Muscle layer of duodenum (tissue), 2 donors: ENCODE measurements around the gene MEA1.
A peak's percentile ranks its signal among the peaks of the same experiment; 100 is the strongest.
"Not testable (repeated sequence)": the region's sequence is repeated elsewhere in the genome, so short reads cannot be mapped to it uniquely, and the experiment has no call there.

Source experiments
- H3K27ac ChIP-seq: one replicate; pipeline ENCODE4 v1.7.0; 2013; ENCODE audit warnings: mild to moderate bottlenecking, low read length
- H3K27me3 ChIP-seq: one replicate; pipeline ENCODE4 v1.7.0; 2013; ENCODE audit warnings: low read depth, mild to moderate bottlenecking, control low read depth, low read length
- H3K36me3 ChIP-seq, 2 donors: one replicate each; pipeline ENCODE4 v1.7.0; 2013; ENCODE audit warnings: low read length in 2 of 2, control low read depth in 1 of 2, mild to moderate bottlenecking in 1 of 2; ENCODE audit not compliant: insufficient read depth in 2 of 2, control insufficient read depth in 1 of 2
- H3K4me1 ChIP-seq, 2 donors: one replicate each; pipeline ENCODE4 v1.7.0; 2013; ENCODE audit warnings: low read length in 2 of 2, mild to moderate bottlenecking in 2 of 2, control low read depth in 1 of 2, moderate library complexity in 1 of 2; ENCODE audit not compliant: insufficient read depth in 2 of 2, control insufficient read depth in 1 of 2
- H3K4me3 ChIP-seq, 2 donors: one replicate each; pipeline ENCODE4 v1.7.0; 2013; ENCODE audit warnings: low read length in 2 of 2, low read depth in 1 of 2, mild to moderate bottlenecking in 1 of 2
- H3K9me3 ChIP-seq, 2 donors: one replicate each; pipeline ENCODE4 v1.7.0; 2013; ENCODE audit warnings: low read length in 2 of 2, control low read depth in 1 of 2, mild to moderate bottlenecking in 1 of 2; ENCODE audit not compliant: control insufficient read depth in 1 of 2
- donor health status: healthy.

MEA1 gene

GRCh38 chr6:43053545-43054205, 39.9 kb upstream of the MEA1 start, which contains the start of gene CUL7:
Gene CUL7 (minus strand): TSS chr6:43053851. CDS start chr6:43052788, 1,063 bp downstream.
- peak within 1 kb of the TSS; percentile 84 for H3K27ac ChIP-seq
- H3K4me3 ChIP-seq, result peak within 1 kb of the TSS; percentile 64 to 69
- H3K4me1 ChIP-seq, result peaks cover 7 to 22% of the 10 kb centered on the region in 2 donors
- H3K9me3 ChIP-seq, result no peaks in the 10 kb centered on the region
- H3K36me3 ChIP-seq, result peaks cover 19 to 25% of the 10 kb centered on the region in 2 donors
- no peaks in the 10 kb centered on the region for H3K27me3 ChIP-seq

GRCh38 chr6:43052842-43053544, 39.2 kb upstream of the MEA1 start:
- H3K4me3 ChIP-seq, result peak overlapping the region; percentile 64 to 69
- peaks cover 22 to 25% of the 10 kb centered on the region in 2 donors for H3K36me3 ChIP-seq

GRCh38 chr6:43052225-43052841, 38.6 kb upstream of the MEA1 start:
- Histone ChIP-seq H3K4me1 (peaks cover 3 to 14% of the 10 kb centered on the region in 2 donors), H3K9me3 (no peaks in the 10 kb centered on the region), H3K36me3 (peaks cover 25 to 29% of the 10 kb centered on the region in 2 donors), H3K4me3 (no peak overlapping the region), H3K27ac (no peak overlapping the region), H3K27me3 (no peaks in the 10 kb centered on the region)

More at GRCh38 chr6:43052842-43053544, 39.2 kb upstream of the MEA1 start:
- Histone ChIP-seq H3K27me3 (no peaks in the 10 kb centered on the region), H3K9me3 (no peaks in the 10 kb centered on the region), H3K27ac (peak overlapping the region; percentile 84), H3K4me1 (peaks cover 3 to 15% of the 10 kb centered on the region in 2 donors)

- Histone ChIP-seq H3K9me3 (no peaks in the 10 kb centered on the region), H3K27ac (no peak overlapping the region), H3K36me3 (peaks cover 33 to 35% of the 10 kb centered on the region in 2 donors), H3K4me1 (peaks cover 3 to 14% of the 10 kb centered on the region in 2 donors), H3K27me3 (no peaks in the 10 kb centered on the region), H3K4me3 (no peak overlapping the region)
Observed at GRCh38 chr6:43050981-43051380, 37.2 kb upstream of the MEA1 start.

GRCh38 chr6:43047998-43048397, 34.3 kb upstream of the MEA1 start:
- H3K27me3 ChIP-seq, result no peaks in the 10 kb centered on the region
- H3K36me3 ChIP-seq, result peaks cover 34 to 49% of the 10 kb centered on the region in 2 donors
- H3K27ac ChIP-seq, result no peak overlapping the region
- H3K4me3 ChIP-seq, result no peak overlapping the region
- peaks cover 0 to 3% of the 10 kb centered on the region in 2 donors for H3K4me1 ChIP-seq
- no peaks in the 10 kb centered on the region for H3K9me3 ChIP-seq

- no peaks in the 10 kb centered on the region for H3K9me3 ChIP-seq
- H3K4me1 ChIP-seq, result no peaks in the 10 kb centered on the region
- H3K36me3 ChIP-seq, result peaks cover 39 to 60% of the 10 kb centered on the region in 2 donors
- no peak overlapping the region for H3K4me3 ChIP-seq
- H3K27ac ChIP-seq, result no peak overlapping the region
- no peaks in the 10 kb centered on the region for H3K27me3 ChIP-seq
Observed at GRCh38 chr6:43045371-43045930, 31.7 kb upstream of the MEA1 start.

GRCh38 chr6:43043310-43043709, 29.6 kb upstream of the MEA1 start:
- Histone ChIP-seq H3K27ac (no peak overlapping the region), H3K9me3 (no peaks in the 10 kb centered on the region), H3K4me1 (no peaks in the 10 kb centered on the region), H3K27me3 (no peaks in the 10 kb centered on the region), H3K4me3 (no peak overlapping the region), H3K36me3 (peaks cover 30 to 69% of the 10 kb centered on the region in 2 donors)

- not testable (repeated sequence) for H3K27me3 ChIP-seq, H3K27ac ChIP-seq, H3K4me3 ChIP-seq, H3K4me1 ChIP-seq, H3K9me3 ChIP-seq
- H3K36me3 ChIP-seq, result peaks cover 39 to 64% of the 10 kb centered on the region in 2 donors
Observed at GRCh38 chr6:43041475-43041874, 27.7 kb upstream of the MEA1 start.

- H3K9me3 ChIP-seq, result no peaks in the 10 kb centered on the region
- H3K4me3 ChIP-seq, result no peak overlapping the region
- H3K27me3 ChIP-seq, result no peaks in the 10 kb centered on the region
- peaks cover 31 to 64% of the 10 kb centered on the region in 2 donors for H3K36me3 ChIP-seq
- H3K27ac ChIP-seq, result no peak overlapping the region
- H3K4me1 ChIP-seq, result no peaks in the 10 kb centered on the region
Observed at GRCh38 chr6:43040542-43041257, 27.0 kb upstream of the MEA1 start.

- H3K36me3 ChIP-seq, result peaks cover 31 to 63% of the 10 kb centered on the region in 2 donors
Observed at GRCh38 chr6:43038727-43039126, 25.0 kb upstream of the MEA1 start.

More at GRCh38 chr6:43038727-43039126, 25.0 kb upstream of the MEA1 start:
- Histone ChIP-seq H3K4me3 (no peak overlapping the region), H3K27ac (no peak overlapping the region), H3K4me1 (no peaks in the 10 kb centered on the region), H3K9me3 (no peaks in the 10 kb centered on the region), H3K27me3 (no peaks in the 10 kb centered on the region)
